NCI-H1694 (cell line): ENCODE results near the gene PLGRKT.
"Not testable (repeated sequence)": the region's sequence is repeated elsewhere in the genome, so short reads cannot be mapped to it uniquely, and the experiment has no call there.

ENCODE experiments used
- DNase-seq: peaks from one replicate; lab custom pipeline; 2025; lab: John Stamatoyannopoulos, UW

Gene PLGRKT

GRCh38 chr9:5375790-5376477, 61.8 kb downstream of the PLGRKT start:
- DNase-seq: no peak

GRCh38 chr9:5375091-5375490, 62.6 kb downstream of the PLGRKT start:
- no peak for DNase-seq

GRCh38 chr9:5364294-5365024, 73.3 kb downstream of the PLGRKT start:
- DNase-seq: no peak

- no peak for DNase-seq
Measured at GRCh38 chr9:5361326-5362010, 76.3 kb downstream of the PLGRKT start.

GRCh38 chr9:5360341-5360740, 77.4 kb downstream of the PLGRKT start:
- DNase-seq: no peak

- no peak for DNase-seq
Measured at GRCh38 chr9:5357431-5358105, 80.2 kb downstream of the PLGRKT start.

GRCh38 chr9:5355817-5356216, 81.9 kb downstream of the PLGRKT start:
- no peak for DNase-seq

GRCh38 chr9:5355226-5355625, 82.5 kb downstream of the PLGRKT start:
- DNase-seq: no peak

GRCh38 chr9:5354184-5354583, 83.5 kb downstream of the PLGRKT start:
- no peak for DNase-seq

- DNase-seq: no peak
Measured at GRCh38 chr9:5352637-5353248, 85.0 kb downstream of the PLGRKT start.

GRCh38 chr9:5338992-5339981, 98.4 kb downstream of the PLGRKT start, which contains the start of gene RLN1:
Gene RLN1 (minus strand): TSS chr9:5339876. CDS start chr9:5339746, 130 bp downstream.
- not testable (repeated sequence) for DNase-seq

- DNase-seq: no peak
Measured at GRCh38 chr9:5336688-5337087, 101.0 kb downstream of the PLGRKT start.

- DNase-seq: not testable (repeated sequence)
Measured at GRCh38 chr9:5331276-5331675, 106.4 kb downstream of the PLGRKT start.

GRCh38 chr9:5326893-5327548, 110.7 kb downstream of the PLGRKT start:
- DNase-seq: no peak

- DNase-seq: no peak
Measured at GRCh38 chr9:5326187-5326586, 111.5 kb downstream of the PLGRKT start.

- not testable (repeated sequence) for DNase-seq
Measured at GRCh38 chr9:5321601-5322000, 116.1 kb downstream of the PLGRKT start.

GRCh38 chr9:5321058-5321457, 116.7 kb downstream of the PLGRKT start:
- no peak for DNase-seq

GRCh38 chr9:5316406-5316805, 121.3 kb downstream of the PLGRKT start:
- not testable (repeated sequence) for DNase-seq

GRCh38 chr9:5315187-5315923, 122.4 kb downstream of the PLGRKT start:
- no peak for DNase-seq
